ENCODE results near the gene CDH13. TPM values are rescaled to one million over a fixed set of nuclear protein-coding genes. Genes with fewer than 3 reads are reported as not detected.

Gene CDH13
- total RNA-seq, 1 donor from 2014 or later: 45.1 TPM

- no peak for DNase-seq (ENCODE audit: low spot score)
- H3K4me3 Mint-ChIP-seq (ENCODE audit: unreplicated experiment): no peak overlapping the region
- H3K9me3 Mint-ChIP-seq (ENCODE audit: low read depth): no peaks in the 10 kb centered on the region
- H3K27ac Mint-ChIP-seq (ENCODE audit: unreplicated experiment): no peak overlapping the region
- TF ChIP-seq CTCF (IDR thresholded peaks at IDR 0.05): no peak
- no peaks in the 10 kb centered on the region for H3K4me1 Mint-ChIP-seq (ENCODE audit: low read depth)
- no peaks in the 10 kb centered on the region for H3K36me3 Mint-ChIP-seq (ENCODE audit: low read depth)
- no peaks in the 10 kb centered on the region for H3K27me3 Mint-ChIP-seq (ENCODE audit: low read depth)
Measured at GRCh38 chr16:83443972-83444371, 817.2 kb downstream of the CDH13 start.

- no peak for DNase-seq (ENCODE audit: low spot score)
- H3K27me3 Mint-ChIP-seq (ENCODE audit: low read depth): no peaks in the 10 kb centered on the region
- no peak overlapping the region for H3K27ac Mint-ChIP-seq (ENCODE audit: unreplicated experiment)
- no peaks in the 10 kb centered on the region for H3K9me3 Mint-ChIP-seq (ENCODE audit: low read depth)
- H3K4me3 Mint-ChIP-seq (ENCODE audit: unreplicated experiment): no peak overlapping the region
- H3K36me3 Mint-ChIP-seq (ENCODE audit: low read depth): no peaks in the 10 kb centered on the region
- no peaks in the 10 kb centered on the region for H3K4me1 Mint-ChIP-seq (ENCODE audit: low read depth)
- no peak for TF ChIP-seq CTCF (IDR thresholded peaks at IDR 0.05)
Measured at GRCh38 chr16:83447560-83447959, 820.8 kb downstream of the CDH13 start.

GRCh38 chr16:83449861-83450260 lies 823.1 kb downstream of the CDH13 start:
- TF ChIP-seq CTCF (IDR thresholded peaks at IDR 0.05): no peak
- DNase-seq (ENCODE audit: low spot score): no peak
- Mint-ChIP-seq H3K36me3 (ENCODE audit: low read depth) (no peaks in the 10 kb centered on the region), H3K27ac (ENCODE audit: unreplicated experiment) (no peak overlapping the region), H3K9me3 (ENCODE audit: low read depth) (no peaks in the 10 kb centered on the region), H3K4me1 (ENCODE audit: low read depth) (no peaks in the 10 kb centered on the region), H3K27me3 (ENCODE audit: low read depth) (no peaks in the 10 kb centered on the region), H3K4me3 (ENCODE audit: unreplicated experiment) (no peak overlapping the region)

DNA sequence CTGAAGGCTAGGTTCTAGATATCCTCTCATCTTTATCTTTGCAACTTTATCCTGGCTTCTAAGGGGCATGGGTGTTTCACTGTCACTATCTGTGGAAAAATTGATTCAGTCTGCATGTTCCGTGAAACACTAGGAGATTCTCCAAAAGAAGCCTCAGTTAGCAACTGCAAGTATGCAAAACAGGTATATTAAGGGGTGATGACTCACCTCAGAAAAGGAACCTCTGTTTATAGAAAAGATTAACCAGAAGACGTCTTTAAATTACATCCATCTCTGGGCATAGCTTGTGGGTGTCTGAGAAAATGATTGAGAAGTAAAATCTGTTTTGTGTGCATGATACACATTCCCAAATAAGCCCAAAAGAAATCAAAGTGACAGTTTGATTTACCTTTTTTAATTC lies 827.2 kb downstream of the CDH13 start:
- Mint-ChIP-seq H3K4me1 (ENCODE audit: low read depth) (no peaks in the 10 kb centered on the region), H3K27ac (ENCODE audit: unreplicated experiment) (no peak overlapping the region), H3K9me3 (ENCODE audit: low read depth) (no peaks in the 10 kb centered on the region), H3K27me3 (ENCODE audit: low read depth) (no peaks in the 10 kb centered on the region), H3K36me3 (ENCODE audit: low read depth) (no peaks in the 10 kb centered on the region), H3K4me3 (ENCODE audit: unreplicated experiment) (no peak overlapping the region)
- TF ChIP-seq CTCF (IDR thresholded peaks at IDR 0.05): no peak
- DNase-seq (ENCODE audit: low spot score): no peak

GRCh38 chr16:83455716-83456115 lies 828.9 kb downstream of the CDH13 start:
- Mint-ChIP-seq H3K27ac (ENCODE audit: unreplicated experiment) (no peak overlapping the region), H3K4me1 (ENCODE audit: low read depth) (no peaks in the 10 kb centered on the region), H3K36me3 (ENCODE audit: low read depth) (no peaks in the 10 kb centered on the region), H3K4me3 (ENCODE audit: unreplicated experiment) (no peak overlapping the region), H3K9me3 (ENCODE audit: low read depth) (no peaks in the 10 kb centered on the region), H3K27me3 (ENCODE audit: low read depth) (no peaks in the 10 kb centered on the region)
- DNase-seq (ENCODE audit: low spot score): no peak
- no peak for TF ChIP-seq CTCF (IDR thresholded peaks at IDR 0.05)
